GM12878 (cell line): ENCODE results near the gene CHEK1. TPM values are rescaled to one million over a fixed set of nuclear protein-coding genes. Genes with fewer than 3 reads are reported as not detected.

Experiments used
- ATAC-seq: fragments of 200-7000 bp; cut with Tn5 transposase; 3 replicates; pipeline ENCODE4 v1.9.1; 2020; ENCODE audit warnings: mild to moderate bottlenecking, moderate library complexity
- BruUV-seq: library from RNA; stranded (reverse); fragments of 400-500 nt; replicated peaks from 2 replicates; lab custom pipeline; 2021; lab: Mats Ljungman, UMichigan
- CTCF ChIA-PET: fragments of 300-600 bp; sonication (Branson Sonifier 250); formaldehyde crosslinking; extraction: SDS; loops from one replicate; lab custom pipeline; 2021; ENCODE audit warnings: inconsistent platforms; lab: Yijun Ruan, JAX
- POLR2A ChIA-PET: fragments of 350-600 bp; formaldehyde crosslinking; extraction: SDS; loops from one replicate; lab custom pipeline; 2021; ENCODE audit warnings: inconsistent platforms; lab: Charles Lee
- RAD21 ChIA-PET: fragments of 300-600 bp; sonication (Branson Sonifier 250); formaldehyde crosslinking; loops from one replicate; lab custom pipeline; 2023; ENCODE audit warnings: antibody characterized with exemption; ENCODE audit not compliant: unreplicated experiment; lab: Charles Lee
- SMC1A ChIA-PET: fragments of 300-600 bp; sonication (Branson Sonifier 250); formaldehyde crosslinking; loops from one replicate; lab custom pipeline; 2023; ENCODE audit not compliant: unreplicated experiment, uncharacterized antibody; lab: Charles Lee
- DNase-seq: peaks from one replicate; pipeline ENCODE4 v3.0.0-alpha.2; 2011; ENCODE audit warnings: low read depth, low spot score
- FAIRE-seq: peaks from 3 replicates; lab custom pipeline; 2011; peaks lifted over from hg19 to GRCh38; lab: Jason Lieb, UNC
- H2AFZ ChIP-seq: 2 replicates; pipeline ENCODE4 v1.6.0; 2011; ENCODE audit warnings: low read depth, low read length, control low read depth; ENCODE audit not compliant: control insufficient read depth
- H3K27ac ChIP-seq: 2 replicates; pipeline ENCODE4 v1.5.1; 2011; ENCODE audit warnings: control low read depth; ENCODE audit not compliant: control insufficient read depth, insufficient read depth
- H3K27me3 ChIP-seq, 2 experiments: replicated peaks in 1 of 2; 2 replicates each; pipeline versions ENCODE4 v1.6.0 to v1.6.1; 2011; ENCODE audit warnings: low read length in 1 of 2; ENCODE audit not compliant: control insufficient read depth in 2 of 2, insufficient read depth in 2 of 2
- H3K36me3 ChIP-seq, 2 experiments: 2 replicates each; pipeline ENCODE4 v1.5.1; 2011; ENCODE audit warnings: low read length in 1 of 2; ENCODE audit not compliant: control insufficient read depth in 2 of 2, insufficient read depth in 2 of 2
- H3K4me1 ChIP-seq: 2 replicates; pipeline ENCODE4 v1.6.1; 2011; ENCODE audit warnings: mild to moderate bottlenecking, low read length, moderate library complexity, mixed read lengths; ENCODE audit not compliant: control insufficient read depth, insufficient read depth
- H3K4me2 ChIP-seq: 2 replicates; pipeline ENCODE4 v1.6.0; 2011; ENCODE audit warnings: control low read depth; ENCODE audit not compliant: control insufficient read depth, insufficient read depth
- H3K4me3 ChIP-seq: fragments of 200-600 bp; sonication (generic); 2 replicates; pipeline ENCODE4 v1.5.1; 2016
- H3K79me2 ChIP-seq: 2 replicates; pipeline ENCODE4 v1.6.0; 2011; ENCODE audit warnings: low read length; ENCODE audit not compliant: control insufficient read depth, insufficient read depth
- H3K9ac ChIP-seq: 2 replicates; pipeline ENCODE4 v1.8.0; 2011; ENCODE audit warnings: low read length, control low read depth, mixed read lengths; ENCODE audit not compliant: control insufficient read depth, insufficient read depth
- H3K9me3 ChIP-seq: replicated peaks from 3 replicates; pipeline ENCODE4 v1.5.1; 2011; ENCODE audit warnings: mild to moderate bottlenecking, low read length; ENCODE audit not compliant: control insufficient read depth, insufficient read depth
- H4K20me1 ChIP-seq: 2 replicates; pipeline ENCODE4 v1.6.0; 2011; ENCODE audit not compliant: control insufficient read depth, insufficient read depth
- CBFB ChIP-seq: IDR thresholded peaks from 2 replicates; pipeline ENCODE4 v1.6.1; 2016; ENCODE audit warnings: antibody characterized with exemption, low read depth
- ETV6 ChIP-seq, 2 experiments: fragments of 450-650 bp in 1 of 2; IDR thresholded peaks in 1 of 2; conservative IDR thresholded peaks in 1 of 2; 2 replicates each; pipeline ENCODE4 v1.6.1; 2014; ENCODE audit warnings: antibody characterized with exemption in 1 of 2, borderline replicate concordance in 1 of 2, low read depth in 1 of 2, mild to moderate bottlenecking in 1 of 2, moderate library complexity in 1 of 2
- HDAC6 ChIP-seq: fragments of 200-600 bp; sonication (generic); IDR thresholded peaks from one replicate; pipeline ENCODE4 v1.8.0; 2017; ENCODE audit warnings: antibody characterized with exemption; ENCODE audit not compliant: unreplicated experiment
- IRF4 ChIP-seq: IDR thresholded peaks from 2 replicates; pipeline ENCODE4 v1.6.1; 2011; ENCODE audit warnings: low read depth, low read length
- IRF5 ChIP-seq: fragments of 450-650 bp; IDR thresholded peaks from 2 replicates; pipeline ENCODE4 v1.6.1; 2017; ENCODE audit warnings: borderline replicate concordance
- LARP7 ChIP-seq: fragments of 450-650 bp; IDR thresholded peaks from 2 replicates; pipeline ENCODE4 v1.6.1; 2017; ENCODE audit warnings: mild to moderate bottlenecking
- MTA3 ChIP-seq: IDR thresholded peaks from 2 replicates; pipeline ENCODE4 v1.6.1; 2012; ENCODE audit warnings: low read length, inconsistent platforms, borderline replicate concordance
- POLR2A ChIP-seq: IDR thresholded peaks from 2 replicates; pipeline ENCODE4 v1.6.1; 2011; ENCODE audit warnings: low read depth, mild to moderate bottlenecking, low read length
- RAD21 ChIP-seq: IDR thresholded peaks from 2 replicates; pipeline ENCODE4 v1.6.1; 2011; ENCODE audit warnings: mild to moderate bottlenecking, low read depth, low read length, moderate library complexity; ENCODE audit not compliant: insufficient read depth
- RAD51 ChIP-seq: fragments of 450-650 bp; IDR thresholded peaks from 2 replicates; pipeline ENCODE4 v1.6.1; 2016; ENCODE audit warnings: moderate library complexity, mild to moderate bottlenecking, inconsistent platforms
- SMAD5 ChIP-seq: IDR thresholded peaks from 2 replicates; pipeline ENCODE4 v1.6.1; 2016; ENCODE audit warnings: antibody characterized with exemption, low read depth
- SPI1 ChIP-seq: IDR thresholded peaks from 2 replicates; pipeline ENCODE4 v1.6.1; 2011; ENCODE audit warnings: low read depth, mild to moderate bottlenecking, low read length, moderate library complexity, borderline replicate concordance; ENCODE audit not compliant: insufficient read depth
- STAT3 ChIP-seq: IDR thresholded peaks from 2 replicates; pipeline ENCODE4 v1.6.1; 2011; ENCODE audit warnings: low read depth, low read length, improper control_type of control experiment
- TBL1XR1 ChIP-seq: IDR thresholded peaks from 2 replicates; pipeline ENCODE4 v1.6.1; 2012; ENCODE audit warnings: low read depth, low read length, improper control_type of control experiment
- USF1 ChIP-seq: IDR thresholded peaks from 2 replicates; pipeline ENCODE4 v1.6.1; 2011; ENCODE audit warnings: borderline replicate concordance, low read depth, mild to moderate bottlenecking, moderate library complexity, mixed read lengths, low read length; ENCODE audit not compliant: insufficient read depth; ENCODE audit errors: extremely low read length
- YY1 ChIP-seq: IDR thresholded peaks from 2 replicates; pipeline ENCODE4 v1.6.1; 2011; ENCODE audit warnings: low read depth, mild to moderate bottlenecking, low read length
- ZBTB4 ChIP-seq: fragments of 450-650 bp; formaldehyde crosslinking; IDR thresholded peaks from 2 replicates; pipeline ENCODE4 v1.4.0; 2022; ENCODE audit warnings: mild to moderate bottlenecking, moderate library complexity
- ZNF217 ChIP-seq: fragments of 450-650 bp; IDR thresholded peaks from 2 replicates; pipeline ENCODE4 v1.6.1; 2017; ENCODE audit warnings: antibody characterized with exemption, mild to moderate bottlenecking
- ZNF24 ChIP-seq: fragments of 450-650 bp; IDR thresholded peaks from 2 replicates; pipeline ENCODE4 v1.6.1; 2017; ENCODE audit warnings: antibody characterized with exemption, mild to moderate bottlenecking
- WGBS: methylation state at CpG from one replicate; pipeline ENCODE4 v1.1.6; 2016; ENCODE audit warnings: low lambda C conversion rate; ENCODE audit not compliant: insufficient replicate concordance, insufficient coverage; ENCODE audit errors: missing lambda C conversion rate; 5-methylcytosine and 5-hydroxymethylcytosine counted together
- in situ Hi-C: fragments of 300-500 bp; cut with MboI; formaldehyde crosslinking; loops from 9 replicates; pipeline ENCODE4 v1.14.3; 2018; ENCODE audit warnings: mixed read lengths
- intact Hi-C: fragments of 100-400 bp; cut with micrococcal nuclease; formaldehyde crosslinking; loops from one replicate; pipeline ENCODE4 v1.14.2; 2022; ENCODE audit not compliant: unreplicated experiment
- polyA plus RNA-seq, 11 experiments: library from polyadenylated mRNA; depleted of rRNA in 4 of 11; unstranded in 6 of 11; stranded (reverse) in 5 of 11; fragments of >200 nt; fragmentation: Nextera tagmentation in 4 of 11; fragmentation: Illumina TruSeq in 1 of 11; extraction: Ambion mirVana in 4 of 11; extraction: Trizol in 1 of 11; gene quantifications; 1 replicate in 1 of 11; 2 replicates in 10 of 11; pipeline versions ENCODE4 v1.2.1 to v1.2.3, GENCODE V29; 2011 to 2016; ENCODE audit warnings: inconsistent platforms in 2 of 11, missing spikeins in 2 of 11, low read depth in 1 of 11
- total RNA-seq, 4 experiments: library from RNA; depleted of rRNA in 3 of 4; stranded (reverse); fragments of >200 nt in 3 of 4; fragmentation: Illumina TruSeq in 1 of 4; extraction: Trizol in 1 of 4; gene quantifications; 2 replicates each; pipeline versions ENCODE4 v1.2.1 to v1.2.3, GENCODE V29; 2013 to 2021

Gene CHEK1
- total and polyA plus RNA-seq, 10 of the 15 experiments (the other 5 are each of a cell fraction or from before 2014, with no cell fraction given): 42.1 to 72.9 (median 65.6) TPM

- Histone ChIP-seq H3K9me3 (no peaks in the 10 kb centered on the region), H3K4me2 (peak overlapping the region; percentile 61), H3K79me2 (peaks cover 49% of the 10 kb centered on the region), H3K9ac (peak overlapping the region; percentile 93), H3K27ac (peak overlapping the region; percentile 94), H3K36me3 (peaks cover 0 to 3% of the 10 kb centered on the region in 2 experiments; a peak in 2 of 4 replicates), H4K20me1 (no peaks in the 10 kb centered on the region), H3K4me3 (peak overlapping the region; percentile 81), H2AFZ (peak overlapping the region; percentile 71), H3K27me3 (no peaks in the 10 kb centered on the region), H3K4me1 (no peaks in the 10 kb centered on the region; the same call in 1 of the 2 replicates)
- ChIA-PET RAD21 (interaction anchor here (0.8 to 3.0 kb wide), 6 partner anchors 11 to 76 kb away, joined by 3 to 19 read pairs (median 6); partner anchors contain the start of genes CHEK1 and EI24), POLR2A (interaction anchor here (0.6 to 6.0 kb wide), 14 partner anchors 9 to 883 kb away, joined by 3 to 90 read pairs (median 3); partner anchors contain the start of genes CHEK1, EI24, FEZ1 and HYLS1), SMC1A (interaction anchor here (0.6 to 3.2 kb wide), 10 partner anchors 12 to 138 kb away, joined by 3 to 16 read pairs (median 3); partner anchors contain the start of genes CHEK1 and EI24), CTCF (interaction anchor here (0.7 to 5.3 kb wide), 4 partner anchors 23 to 598 kb away, joined by 3 to 33 read pairs (median 4); partner anchors contain the start of gene EI24)
- ATAC-seq (peak; percentile 46), FAIRE-seq (no peak), DNase-seq (no peak)
- in situ Hi-C loops: no loop called here
- WGBS: 2% methylated on average over 28 of the region's 30 CpGs
- intact Hi-C loops: loop anchor here (2.0 to 5.0 kb wide), 4 partner anchors 33 to 296 kb away; partner anchors contain the start of genes CHEK1 and HYLS1
- TSS peak; percentile 99 for BruUV-seq
- TF ChIP-seq MTA3: no peak
- TF ChIP-seq IRF4: no peak
- no peak for TF ChIP-seq ZNF217
- TF ChIP-seq LARP7: 0 out of 2 replicates have a peak, but pooled peaks have one; percentile 25
- no peak for TF ChIP-seq USF1
- no peak for TF ChIP-seq TBL1XR1
- peak; percentile 52 for TF ChIP-seq POLR2A
- no peak for TF ChIP-seq ZBTB4 (CRISPR knock-in tag)
- TF ChIP-seq IRF5: no peak
- no peak for TF ChIP-seq ZNF24
- no peak for TF ChIP-seq SMAD5
- no peak for TF ChIP-seq SPI1
- 0 out of 4 replicates have a peak, but pooled peaks of 1 of the 2 experiments have one; percentile 19 for TF ChIP-seq ETV6 (conservative IDR thresholded peaks at IDR 0.05 in 1 of 2, IDR thresholded peaks at IDR 0.05 in 1 of 2; ENCODE audit: borderline replicate concordance in 1 of 2, low read depth in 1 of 2)
- peak; percentile 22; the same call in 1 of the 2 replicates for TF ChIP-seq YY1
- peak; percentile 43; the same call in 1 of the 2 replicates for TF ChIP-seq CBFB
- TF ChIP-seq RAD21: no peak
- no peak for TF ChIP-seq STAT3
- no peak for TF ChIP-seq HDAC6
- no peak for TF ChIP-seq RAD51
These were observed 33.2 kb upstream of the CHEK1 start for GRCh38 chr11:125591649-125592304.
